Liver (tissue), 9 donors: Measurements from ENCODE around the gene HBD. TPM values are rescaled to one million over a fixed set of nuclear protein-coding genes. Genes with fewer than 3 reads are reported as not detected.

Experiments used
- DNase-seq: peaks from one replicate; pipeline ENCODE4 v3.0.0-alpha.2; 2017; ENCODE audit warnings: low spot score
- H3K27ac ChIP-seq, 2 donors: one replicate each; pipeline ENCODE4 v1.7.0; 2013; ENCODE audit warnings: inconsistent platforms in 2 of 2, low read length in 2 of 2, control low read depth in 1 of 2, low read depth in 1 of 2, mild to moderate bottlenecking in 1 of 2
- H3K27me3 ChIP-seq, 4 donors: one replicate each; pipeline versions ENCODE4 v1.6.1 to v1.7.0; 2013; ENCODE audit warnings: low read length in 3 of 4, inconsistent platforms in 1 of 4, mild to moderate bottlenecking in 1 of 4, moderate library complexity in 1 of 4; ENCODE audit not compliant: control insufficient read depth in 4 of 4, insufficient read depth in 4 of 4
- H3K36me3 ChIP-seq, 4 donors: one replicate each; pipeline versions ENCODE4 v1.6.1 to v1.7.0; 2013; ENCODE audit warnings: low read length in 3 of 4, mild to moderate bottlenecking in 3 of 4, low read depth in 1 of 4, moderate library complexity in 1 of 4; ENCODE audit not compliant: control insufficient read depth in 4 of 4, insufficient read depth in 3 of 4
- H3K4me1 ChIP-seq, 4 donors: one replicate each; pipeline versions ENCODE4 v1.6.1 to v1.7.0; 2013; ENCODE audit warnings: low read length in 3 of 4, mild to moderate bottlenecking in 3 of 4, moderate library complexity in 1 of 4; ENCODE audit not compliant: control insufficient read depth in 4 of 4, insufficient read depth in 4 of 4
- H3K4me3 ChIP-seq, 3 donors: one replicate each; pipeline versions ENCODE4 v1.6.1 to v1.7.0; 2013; ENCODE audit warnings: low read length in 3 of 3, control low read depth in 1 of 3, low read depth in 1 of 3, mild to moderate bottlenecking in 1 of 3
- H3K9ac ChIP-seq, 2 donors: one replicate each; pipeline ENCODE4 v1.7.0; 2013; ENCODE audit warnings: low read length in 2 of 2, mild to moderate bottlenecking in 2 of 2, moderate library complexity in 2 of 2, control low read depth in 1 of 2, low read depth in 1 of 2
- H3K9me3 ChIP-seq, 4 donors: one replicate each; pipeline versions ENCODE4 v1.6.1 to v1.7.0; 2013; ENCODE audit warnings: low read length in 3 of 4; ENCODE audit not compliant: control insufficient read depth in 4 of 4
- ATF3 ChIP-seq: IDR thresholded peaks from 2 replicates; pipeline ENCODE4 v1.6.1; 2016; ENCODE audit warnings: antibody characterized with exemption
- CTCF ChIP-seq: fragments of 150-350 bp; IDR thresholded peaks from 2 replicates; pipeline ENCODE4 v1.5.1; 2017; ENCODE audit warnings: improper control_type of control experiment, low read depth, low read length; ENCODE audit not compliant: missing input control
- EGR1 ChIP-seq, 2 donors: IDR thresholded peaks; 2 replicates each; pipeline ENCODE4 v1.6.1; 2016 to 2018; ENCODE audit warnings: antibody characterized with exemption in 2 of 2, low read depth in 2 of 2
- FOXA1 ChIP-seq: IDR thresholded peaks from 2 replicates; pipeline ENCODE4 v1.6.1; 2016; ENCODE audit warnings: antibody characterized with exemption
- FOXA2 ChIP-seq: IDR thresholded peaks from 2 replicates; pipeline ENCODE4 v1.6.1; 2016; ENCODE audit warnings: antibody characterized with exemption
- GABPA ChIP-seq, 2 donors: IDR thresholded peaks in 1 of 2; conservative IDR thresholded peaks in 1 of 2; 2 replicates each; pipeline ENCODE4 v1.6.1; 2016; ENCODE audit warnings: antibody characterized with exemption in 2 of 2, mild to moderate bottlenecking in 1 of 2, moderate library complexity in 1 of 2
- HNF4A ChIP-seq, 2 donors: conservative IDR thresholded peaks; 2 replicates each; pipeline ENCODE4 v1.6.1; 2016; ENCODE audit warnings: antibody characterized with exemption in 2 of 2, mild to moderate bottlenecking in 2 of 2
- HNF4G ChIP-seq: IDR thresholded peaks from 2 replicates; pipeline ENCODE4 v1.6.1; 2016; ENCODE audit warnings: antibody characterized with exemption
- JUND ChIP-seq, 2 donors: IDR thresholded peaks; 2 replicates each; pipeline ENCODE4 v1.6.1; 2016; ENCODE audit warnings: antibody characterized with exemption in 2 of 2
- MAX ChIP-seq: IDR thresholded peaks from 2 replicates; pipeline ENCODE4 v1.6.1; 2016; ENCODE audit warnings: antibody characterized with exemption
- NR2F2 ChIP-seq: IDR thresholded peaks from 2 replicates; pipeline ENCODE4 v1.6.1; 2016; ENCODE audit warnings: antibody characterized with exemption
- RAD21 ChIP-seq, 2 donors: IDR thresholded peaks; 2 replicates each; pipeline ENCODE4 v1.6.1; 2016; ENCODE audit warnings: antibody characterized with exemption in 2 of 2, mild to moderate bottlenecking in 2 of 2
- REST ChIP-seq: IDR thresholded peaks from 2 replicates; pipeline ENCODE4 v1.6.1; 2016; ENCODE audit warnings: antibody characterized with exemption, mild to moderate bottlenecking
- RXRA ChIP-seq, 2 donors: IDR thresholded peaks; 2 replicates each; pipeline ENCODE4 v1.6.1; 2017 to 2018; ENCODE audit warnings: antibody characterized with exemption in 2 of 2, mild to moderate bottlenecking in 1 of 2
- SP1 ChIP-seq: IDR thresholded peaks from 2 replicates; pipeline ENCODE4 v1.6.1; 2018; ENCODE audit warnings: antibody characterized with exemption, mild to moderate bottlenecking
- TAF1 ChIP-seq: conservative IDR thresholded peaks from 2 replicates; pipeline ENCODE4 v1.6.1; 2016; ENCODE audit warnings: antibody characterized with exemption, mild to moderate bottlenecking
- YY1 ChIP-seq: IDR thresholded peaks from 2 replicates; pipeline ENCODE4 v1.6.1; 2016; ENCODE audit warnings: antibody characterized with exemption, mild to moderate bottlenecking
- ZBTB33 ChIP-seq: IDR thresholded peaks from 2 replicates; pipeline ENCODE4 v1.6.1; 2016; ENCODE audit warnings: antibody characterized with exemption
- WGBS: extraction: QIAGEN DNeasy Blood & Tissue Kit; methylation state at CpG from one replicate; pipeline ENCODE4 v1.1.7; 2013; 5-methylcytosine and 5-hydroxymethylcytosine counted together
- polyA plus RNA-seq, 2 donors: library from polyadenylated mRNA; stranded (reverse) in 1 of 2; unstranded in 1 of 2; fragments of 200-250 nt in 1 of 2; fragments of >200 nt in 1 of 2; fragmentation: Nextera tagmentation in 1 of 2; extraction: Ambion mirVana in 1 of 2; gene quantifications; one replicate each; pipeline versions ENCODE4 v1.2.1 to v1.2.3, GENCODE V29; 2013 to 2015
- total RNA-seq, 2 donors: library from RNA; depleted of rRNA; stranded (reverse); fragments of >200 nt; gene quantifications; one replicate each; pipeline ENCODE4 v1.2.3, GENCODE V29; 2014
- donor health status: healthy.
- donor health status: healthy.
- donor health status: healthy.
- donor health status: healthy.
- donor health status: healthy.

The HBD gene
- total and polyA plus RNA-seq, 4 donors, result 0.72 to 6.0 TPM; not detected in 2

GRCh38 chr11:5242208-5242607, 7.9 kb upstream of the HBD start:
- 49% methylated on average over 2 of the region's 2 CpGs for WGBS
- Histone ChIP-seq H3K27me3 (peaks cover 0 to 3% (median 0%) of the 10 kb centered on the region in 4 donors), H3K4me1 (no peaks in the 10 kb centered on the region), H3K9me3 (peaks cover 0 to 2% (median 0%) of the 10 kb centered on the region in 4 donors), H3K36me3 (no peaks in the 10 kb centered on the region), H3K27ac (no peak overlapping the region), H3K4me3 (no peak overlapping the region), H3K9ac (no peak overlapping the region)
- no peak for DNase-seq
- TF ChIP-seq MAX (no peak), HNF4G (no peak), GABPA (IDR thresholded peaks at IDR 0.05 in 1 of 2, conservative IDR thresholded peaks at IDR 0.05 in 1 of 2) (no peak), HNF4A (conservative IDR thresholded peaks at IDR 0.05) (no peak), YY1 (no peak), FOXA2 (no peak), ZBTB33 (no peak), EGR1 (IDR thresholded peaks at IDR 0.05; ENCODE audit: low read depth in 2 of 2) (no peak), JUND (IDR thresholded peaks at IDR 0.05) (no peak), ATF3 (no peak), FOXA1 (no peak), NR2F2 (no peak), REST (no peak), SP1 (no peak), TAF1 (no peak), CTCF (no peak), RXRA (IDR thresholded peaks at IDR 0.05) (no peak), RAD21 (IDR thresholded peaks at IDR 0.05) (no peak)

- DNase-seq, result no peak
- no peak overlapping the region for H3K9ac ChIP-seq
- H3K4me3 ChIP-seq, result no peak overlapping the region
- H3K27ac ChIP-seq, result no peak overlapping the region
- H3K9me3 ChIP-seq, result peaks cover 0 to 2% (median 0%) of the 10 kb centered on the region in 4 donors
- H3K4me1 ChIP-seq, result no peaks in the 10 kb centered on the region
- 55% methylated on average over 3 of the region's 3 CpGs for WGBS
- H3K36me3 ChIP-seq, result no peaks in the 10 kb centered on the region
- H3K27me3 ChIP-seq, result peaks cover 0 to 3% (median 0%) of the 10 kb centered on the region in 4 donors
- TF ChIP-seq TAF1 (no peak), ATF3 (no peak), CTCF (no peak), YY1 (no peak), EGR1 (IDR thresholded peaks at IDR 0.05; ENCODE audit: low read depth in 2 of 2) (no peak), RXRA (IDR thresholded peaks at IDR 0.05) (no peak), HNF4A (conservative IDR thresholded peaks at IDR 0.05) (no peak), HNF4G (no peak), MAX (no peak), ZBTB33 (no peak), RAD21 (IDR thresholded peaks at IDR 0.05) (no peak)
Measured at GRCh38 chr11:5241458-5241857, 7.2 kb upstream of the HBD start.
